ENCODE measurements around the gene RMC1. TPM values are rescaled to one million over a fixed set of nuclear protein-coding genes. Genes with fewer than 3 reads are reported as not detected.
A peak's percentile ranks its signal among the peaks of the same experiment; 100 is the strongest.
"Not testable (repeated sequence)": the region's sequence is repeated elsewhere in the genome, so short reads cannot be mapped to it uniquely, and the experiment has no call there.

RMC1 gene
- total RNA-seq, 1 experiment from 2014 or later = 24.7 TPM

DNA sequence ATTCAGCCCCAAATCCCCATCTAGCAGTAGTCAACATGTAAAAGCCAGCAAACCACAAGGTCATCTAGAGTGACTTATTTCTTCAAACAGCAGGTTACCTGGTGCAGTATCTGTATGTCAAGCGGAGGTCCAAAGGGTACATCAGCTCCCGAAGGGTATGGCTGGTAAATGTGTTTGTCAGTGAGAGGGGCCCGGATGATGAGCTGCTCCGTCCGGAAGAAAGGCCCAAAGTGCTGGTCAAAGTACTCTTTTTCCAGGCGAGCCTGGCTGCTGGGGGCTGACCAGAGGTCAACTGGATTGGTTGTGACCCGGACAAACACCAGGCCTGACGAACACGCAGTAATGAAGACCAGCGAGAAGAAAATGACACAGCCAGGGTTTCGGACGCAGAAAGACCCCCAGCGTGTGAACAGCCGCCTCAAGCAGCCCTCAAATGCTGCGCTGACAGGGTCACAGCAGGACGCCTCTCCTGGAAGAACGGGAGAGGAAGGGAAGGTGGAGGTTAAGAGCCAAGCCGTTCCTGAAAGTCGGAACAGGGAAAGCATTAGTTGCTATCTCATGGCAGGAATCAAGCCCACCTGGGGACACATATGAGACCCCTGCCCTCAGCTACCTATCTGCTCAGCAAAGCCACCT is 53.0 kb downstream of the RMC1 start:
- POLR2A ChIA-PET = no interaction called here
- CTCF ChIA-PET = interaction anchor here (0.7 kb wide), 1 partner anchor 21 kb away, joined by 3 read pairs; no protein-coding TSS in a partner anchor
- Mint-ChIP-seq H3K4me3 (ENCODE audit: unreplicated experiment) (no peak overlapping the region), H3K4me1 (ENCODE audit: insufficient read depth, unreplicated experiment) (no peaks in the 10 kb centered on the region), H3K27me3 (ENCODE audit: insufficient read depth, unreplicated experiment) (no peaks in the 10 kb centered on the region), H3K27ac (ENCODE audit: low read depth, unreplicated experiment) (no peak overlapping the region), H3K36me3 (ENCODE audit: insufficient read depth, unreplicated experiment) (peaks cover 82% of the 10 kb centered on the region), H3K9me3 (ENCODE audit: unreplicated experiment) (no peaks in the 10 kb centered on the region)
- no peak for DNase-seq (ENCODE audit: unreplicated experiment)
- intact Hi-C loops (cut with micrococcal nuclease) = no loop called here
- no TSS peak for BruUV-seq (replicated peaks)
- TF ChIP-seq, protein P1, sequence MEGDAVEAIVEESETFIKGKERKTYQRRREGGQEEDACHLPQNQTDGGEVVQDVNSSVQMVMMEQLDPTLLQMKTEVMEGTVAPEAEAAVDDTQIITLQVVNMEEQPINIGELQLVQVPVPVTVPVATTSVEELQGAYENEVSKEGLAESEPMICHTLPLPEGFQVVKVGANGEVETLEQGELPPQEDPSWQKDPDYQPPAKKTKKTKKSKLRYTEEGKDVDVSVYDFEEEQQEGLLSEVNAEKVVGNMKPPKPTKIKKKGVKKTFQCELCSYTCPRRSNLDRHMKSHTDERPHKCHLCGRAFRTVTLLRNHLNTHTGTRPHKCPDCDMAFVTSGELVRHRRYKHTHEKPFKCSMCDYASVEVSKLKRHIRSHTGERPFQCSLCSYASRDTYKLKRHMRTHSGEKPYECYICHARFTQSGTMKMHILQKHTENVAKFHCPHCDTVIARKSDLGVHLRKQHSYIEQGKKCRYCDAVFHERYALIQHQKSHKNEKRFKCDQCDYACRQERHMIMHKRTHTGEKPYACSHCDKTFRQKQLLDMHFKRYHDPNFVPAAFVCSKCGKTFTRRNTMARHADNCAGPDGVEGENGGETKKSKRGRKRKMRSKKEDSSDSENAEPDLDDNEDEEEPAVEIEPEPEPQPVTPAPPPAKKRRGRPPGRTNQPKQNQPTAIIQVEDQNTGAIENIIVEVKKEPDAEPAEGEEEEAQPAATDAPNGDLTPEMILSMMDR (IDR thresholded peaks at IDR 0.05; ENCODE audit: unreplicated experiment) = no peak

DNA sequence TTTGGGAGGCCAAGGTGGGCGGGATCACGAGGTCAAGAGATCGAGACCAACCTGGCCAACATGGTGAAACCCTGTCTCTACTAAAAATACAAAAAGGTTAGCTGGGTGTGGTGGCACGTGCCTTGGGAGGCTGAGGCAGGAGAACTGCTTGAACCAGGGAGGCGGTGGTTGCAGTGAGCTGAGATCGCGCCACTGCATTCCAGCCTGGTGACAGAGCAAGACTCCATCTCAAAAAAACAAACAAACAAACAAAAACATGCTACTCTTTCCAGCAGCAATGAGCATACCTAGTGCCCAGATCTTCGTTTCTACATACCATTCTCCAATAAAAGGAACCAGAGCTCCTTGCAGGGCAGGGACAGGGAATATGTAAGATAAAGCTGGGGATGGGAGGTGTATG is 54.2 kb downstream of the RMC1 start:
- CTCF ChIA-PET; POLR2A ChIA-PET; H3K27me3 Mint-ChIP-seq (ENCODE audit: insufficient read depth, unreplicated experiment); H3K4me1 Mint-ChIP-seq (ENCODE audit: insufficient read depth, unreplicated experiment); BruUV-seq (replicated peaks); H3K27ac Mint-ChIP-seq (ENCODE audit: low read depth, unreplicated experiment); H3K9me3 Mint-ChIP-seq (ENCODE audit: unreplicated experiment); H3K4me3 Mint-ChIP-seq (ENCODE audit: unreplicated experiment); intact Hi-C loops (cut with micrococcal nuclease); DNase-seq (ENCODE audit: unreplicated experiment): not testable (repeated sequence)
- H3K36me3 Mint-ChIP-seq (ENCODE audit: insufficient read depth, unreplicated experiment) = peaks cover 87% of the 10 kb centered on the region

DNA sequence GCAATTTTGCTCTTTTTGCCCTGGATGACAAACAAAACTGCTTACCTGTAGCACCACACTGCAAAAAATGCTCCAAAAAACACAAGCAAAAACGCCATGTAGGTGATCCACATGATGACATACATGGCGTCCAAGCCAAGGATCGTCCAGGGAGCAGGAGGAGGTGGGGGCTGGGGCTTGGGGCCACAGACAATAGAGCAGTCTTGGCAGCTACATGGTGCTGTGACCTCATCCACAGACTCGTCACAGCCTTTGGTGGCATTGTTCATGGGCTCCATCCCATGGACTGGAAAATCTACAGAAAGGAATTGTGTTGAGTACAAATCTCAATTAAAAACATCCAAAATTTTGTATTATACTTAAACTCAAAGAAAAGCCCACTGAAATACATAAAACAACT is 56.9 kb downstream of the RMC1 start:
- Mint-ChIP-seq H3K27ac (ENCODE audit: low read depth, unreplicated experiment) (no peak overlapping the region), H3K27me3 (ENCODE audit: insufficient read depth, unreplicated experiment) (no peaks in the 10 kb centered on the region), H3K36me3 (ENCODE audit: insufficient read depth, unreplicated experiment) (peaks cover 61% of the 10 kb centered on the region), H3K9me3 (ENCODE audit: unreplicated experiment) (no peaks in the 10 kb centered on the region), H3K4me3 (ENCODE audit: unreplicated experiment) (no peak overlapping the region), H3K4me1 (ENCODE audit: insufficient read depth, unreplicated experiment) (no peaks in the 10 kb centered on the region)
- DNase-seq (ENCODE audit: unreplicated experiment) = no peak
- BruUV-seq (replicated peaks) = no TSS peak
- intact Hi-C loops (cut with micrococcal nuclease) = no loop called here
- TF ChIP-seq, protein P1 (IDR thresholded peaks at IDR 0.05; ENCODE audit: unreplicated experiment) = no peak
- ChIA-PET CTCF (interaction anchor here (0.7 kb wide), 2 partner anchors 28 to 142 kb away, joined by 3 to 4 read pairs; no protein-coding TSS in a partner anchor), POLR2A (interaction anchor here (0.7 kb wide), 1 partner anchor 25 kb away, joined by 3 read pairs; no protein-coding TSS in a partner anchor)

DNA sequence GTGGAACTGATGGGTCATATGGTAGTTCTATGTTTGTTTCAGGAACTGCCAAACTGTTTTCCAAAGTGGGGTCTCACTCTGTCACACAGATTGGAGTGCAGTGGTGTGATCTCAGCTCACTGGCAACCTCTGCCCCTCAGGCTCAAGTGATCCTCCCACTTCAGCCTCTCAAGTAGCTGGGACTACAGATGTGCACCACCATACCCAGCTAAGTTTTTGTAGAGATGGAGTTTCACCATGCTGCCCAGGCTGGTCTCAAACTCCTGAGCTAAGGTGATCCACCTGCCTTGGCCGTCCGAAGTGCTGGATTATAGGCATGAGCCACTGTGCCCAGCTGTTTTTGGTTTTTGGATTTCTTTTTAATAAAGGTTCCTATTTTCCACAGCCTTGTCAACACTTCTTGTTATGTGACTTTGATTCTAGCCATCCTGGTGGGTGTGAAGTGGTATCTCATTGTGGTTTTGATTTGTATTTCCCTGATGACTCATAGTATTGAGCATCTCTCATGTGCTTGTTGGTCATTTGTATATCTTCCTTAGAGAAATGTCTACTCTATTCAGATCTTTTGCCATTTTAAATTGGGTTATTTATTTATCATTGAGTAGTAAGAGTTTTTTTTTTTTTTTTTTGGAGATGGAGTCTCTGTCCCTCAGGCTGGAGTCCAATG is 60.2 kb downstream of the RMC1 start:
- peak; percentile 9 for DNase-seq (ENCODE audit: unreplicated experiment)

More for the DNA sequence above, 60.2 kb downstream of the RMC1 start:
- POLR2A ChIA-PET = no interaction called here
- TF ChIP-seq, protein P1 (IDR thresholded peaks at IDR 0.05; ENCODE audit: unreplicated experiment) = no peak
- no peak overlapping the region for H3K4me3 Mint-ChIP-seq (ENCODE audit: unreplicated experiment)
- intact Hi-C loops (cut with micrococcal nuclease) = no loop called here
- peaks cover 12% of the 10 kb centered on the region for H3K4me1 Mint-ChIP-seq (ENCODE audit: insufficient read depth, unreplicated experiment)
- no peaks in the 10 kb centered on the region for H3K9me3 Mint-ChIP-seq (ENCODE audit: unreplicated experiment)
- H3K27me3 Mint-ChIP-seq (ENCODE audit: insufficient read depth, unreplicated experiment) = no peaks in the 10 kb centered on the region
- H3K27ac Mint-ChIP-seq (ENCODE audit: low read depth, unreplicated experiment) = no peak overlapping the region
- no TSS peak for BruUV-seq (replicated peaks)
- peaks cover 62% of the 10 kb centered on the region for H3K36me3 Mint-ChIP-seq (ENCODE audit: insufficient read depth, unreplicated experiment)
- CTCF ChIA-PET = interaction anchor here (1.1 kb wide), 1 partner anchor 141 kb away, joined by 3 read pairs; no protein-coding TSS in a partner anchor

Data from MCF 10A (cell line).